PC-3 (cell line): ENCODE data around the gene TPST2. TPM values are rescaled to one million over a fixed set of nuclear protein-coding genes. Genes with fewer than 3 reads are reported as not detected.

Experiments used
- ATAC-seq: fragments of 200-7000 bp; cut with Tn5 transposase; 2 replicates; pipeline ENCODE4 v1.9.1; 2020; ENCODE audit warnings: mild to moderate bottlenecking, moderate library complexity
- BruUV-seq: library from RNA; stranded (reverse); fragments of 400-500 nt; replicated peaks from 2 replicates; lab custom pipeline; 2021; lab: Mats Ljungman, UMichigan
- CTCF ChIA-PET: fragments of 300-600 bp; sonication (Branson Sonifier 250); formaldehyde crosslinking; loops from one replicate; lab custom pipeline; 2022; ENCODE audit warnings: antibody characterized with exemption; lab: Charles Lee
- POLR2A ChIA-PET: fragments of 300-600 bp; sonication (Branson Sonifier 250); formaldehyde crosslinking; loops from one replicate; lab custom pipeline; 2022; ENCODE audit warnings: antibody characterized with exemption; ENCODE audit not compliant: unreplicated experiment; lab: Charles Lee
- DNase-seq: peaks from one replicate; pipeline ENCODE4 v3.0.0-alpha.2; 2015
- H2AFZ ChIP-seq: fragments of 300-600 bp; sonication (generic); 2 replicates; pipeline ENCODE4 v1.6.0; 2016; ENCODE audit warnings: antibody characterized with exemption, low read length
- H3F3A ChIP-seq: fragments of 300-600 bp; sonication (generic); one replicate; pipeline ENCODE4 v1.6.0; 2017; ENCODE audit warnings: antibody characterized with exemption, low read length, control low read depth, mild to moderate bottlenecking; ENCODE audit not compliant: unreplicated experiment
- H3K27ac ChIP-seq: fragments of 300-600 bp; sonication (generic); 2 replicates; pipeline ENCODE4 v1.5.1; 2016; ENCODE audit warnings: mild to moderate bottlenecking, low read length
- H3K27me3 ChIP-seq: fragments of 300-600 bp; sonication (generic); 2 replicates; pipeline ENCODE4 v1.6.1; 2016; ENCODE audit warnings: low read length, mixed read lengths
- H3K36me3 ChIP-seq: fragments of 300-600 bp; sonication (generic); 2 replicates; pipeline ENCODE4 v1.6.1; 2016; ENCODE audit warnings: low read depth, mixed run types, low read length, mixed read lengths
- H3K4me1 ChIP-seq: fragments of 300-600 bp; sonication (generic); 2 replicates; pipeline ENCODE4 v1.5.1; 2016; ENCODE audit warnings: low read length; ENCODE audit not compliant: insufficient read depth
- H3K4me2 ChIP-seq: fragments of 300-600 bp; sonication (generic); 2 replicates; pipeline ENCODE4 v1.6.0; 2016; ENCODE audit warnings: low read length
- H3K4me3 ChIP-seq: fragments of 300-600 bp; sonication (generic); 2 replicates; pipeline ENCODE4 v1.5.1; 2016; ENCODE audit warnings: mild to moderate bottlenecking, low read length, mixed read lengths
- H3K79me2 ChIP-seq: fragments of 300-600 bp; sonication (generic); 2 replicates; pipeline ENCODE4 v1.6.1; 2017; ENCODE audit warnings: low read length, mixed read lengths
- H3K9ac ChIP-seq: fragments of 300-600 bp; sonication (generic); 2 replicates; pipeline ENCODE4 v1.6.0; 2016; ENCODE audit warnings: mild to moderate bottlenecking, low read length
- H3K9me2 ChIP-seq: fragments of 300-600 bp; sonication (generic); replicated peaks from 2 replicates; pipeline ENCODE4 v1.6.1; 2016; ENCODE audit warnings: mixed run types, low read length, mixed read lengths
- H3K9me3 ChIP-seq: fragments of 300-600 bp; sonication (generic); 2 replicates; pipeline ENCODE4 v1.6.1; 2016; ENCODE audit warnings: low read length, mixed read lengths
- H4K20me1 ChIP-seq: fragments of 300-600 bp; sonication (generic); 2 replicates; pipeline ENCODE4 v1.6.1; 2016; ENCODE audit warnings: low read length, mixed read lengths
- CTCF ChIP-seq: fragments of 300-600 bp; sonication (generic); conservative IDR thresholded peaks from 2 replicates; pipeline ENCODE4 v1.5.1; 2017; ENCODE audit warnings: antibody characterized with exemption, low read depth, mild to moderate bottlenecking, low read length
- EZH2 ChIP-seq: fragments of 300-600 bp; sonication (generic); IDR thresholded peaks from one replicate; pipeline ENCODE4 v1.6.1; 2017; ENCODE audit warnings: antibody characterized with exemption, mild to moderate bottlenecking, low read length; ENCODE audit not compliant: unreplicated experiment
- EZH2phosphoT487 ChIP-seq: fragments of 300-600 bp; sonication (generic); IDR thresholded peaks from 2 replicates; pipeline ENCODE4 v1.6.1; 2018; ENCODE audit warnings: mild to moderate bottlenecking, antibody characterized with exemption, low read length, borderline replicate concordance
- intact Hi-C: fragments of 100-400 bp; cut with micrococcal nuclease; formaldehyde crosslinking; loops from 2 replicates; pipeline ENCODE4 v1.9.0; 2023
- total RNA-seq: library from RNA; depleted of rRNA; stranded (reverse); fragments of >200 nt; gene quantifications from 2 replicates; pipeline ENCODE4 v1.2.3, GENCODE V29; 2014

The TPST2 gene
- total RNA-seq, 1 experiment from 2014 or later: 8.1 TPM

GRCh38 chr22:26564672-26565071 is 25.3 kb downstream of the TPST2 start:
- H3K4me1 ChIP-seq: no peaks in the 10 kb centered on the region
- intact Hi-C loops: no loop called here
- H2AFZ ChIP-seq: no peak overlapping the region
- DNase-seq (no peak), ATAC-seq (no peak)
- no TSS peak for BruUV-seq
- TF ChIP-seq CTCF: no peak
- TF ChIP-seq EZH2: no peak
- TF ChIP-seq EZH2phosphoT487: no peak
- H3K79me2 ChIP-seq: no peaks in the 10 kb centered on the region
- no peaks in the 10 kb centered on the region for H3K27me3 ChIP-seq
- H3K9me2 ChIP-seq: no peaks in the 10 kb centered on the region
- H3K4me3 ChIP-seq: no peak overlapping the region
- H3K4me2 ChIP-seq: no peak overlapping the region
- no peak overlapping the region for H3K9ac ChIP-seq
- ChIA-PET POLR2A (no interaction called here), CTCF (interaction anchor here (0.6 kb wide), 1 partner anchor 77 kb away, joined by 8 read pairs; no protein-coding TSS in a partner anchor)
- H4K20me1 ChIP-seq: no peaks in the 10 kb centered on the region
- no peak overlapping the region for H3K27ac ChIP-seq
- no peaks in the 10 kb centered on the region for H3K36me3 ChIP-seq
- no peaks in the 10 kb centered on the region for H3F3A ChIP-seq
- no peaks in the 10 kb centered on the region for H3K9me3 ChIP-seq

GRCh38 chr22:26564181-26564580 is 25.8 kb downstream of the TPST2 start:
- H3K9me2 ChIP-seq: no peaks in the 10 kb centered on the region
- H3K4me1 ChIP-seq: no peaks in the 10 kb centered on the region
- H3K9me3 ChIP-seq: no peaks in the 10 kb centered on the region
- no peak overlapping the region for H3K9ac ChIP-seq
- no peak overlapping the region for H3K27ac ChIP-seq
- no peaks in the 10 kb centered on the region for H3K36me3 ChIP-seq
- H3F3A ChIP-seq: no peaks in the 10 kb centered on the region
- no peak for TF ChIP-seq CTCF
- TF ChIP-seq EZH2: no peak
- TF ChIP-seq EZH2phosphoT487: no peak
- DNase-seq (no peak), ATAC-seq (no peak)
- no peak overlapping the region for H2AFZ ChIP-seq
- BruUV-seq: no TSS peak
- H3K4me3 ChIP-seq: no peak overlapping the region
- ChIA-PET POLR2A (no interaction called here), CTCF (interaction anchor here (0.7 kb wide), 1 partner anchor 18 kb away, joined by 3 read pairs; no protein-coding TSS in a partner anchor)
- H3K4me2 ChIP-seq: no peak overlapping the region
- no peaks in the 10 kb centered on the region for H3K27me3 ChIP-seq
- intact Hi-C loops: no loop called here
- no peaks in the 10 kb centered on the region for H3K79me2 ChIP-seq
- H4K20me1 ChIP-seq: no peaks in the 10 kb centered on the region

- Histone ChIP-seq H3K9ac (no peak overlapping the region), H3K4me1 (no peaks in the 10 kb centered on the region), H3K27me3 (no peaks in the 10 kb centered on the region), H3K36me3 (no peaks in the 10 kb centered on the region), H3K9me3 (no peaks in the 10 kb centered on the region), H2AFZ (no peak overlapping the region), H3F3A (no peaks in the 10 kb centered on the region), H3K27ac (no peak overlapping the region), H4K20me1 (no peaks in the 10 kb centered on the region), H3K4me3 (no peak overlapping the region), H3K79me2 (no peaks in the 10 kb centered on the region), H3K4me2 (no peak overlapping the region), H3K9me2 (no peaks in the 10 kb centered on the region)
- TF ChIP-seq EZH2: no peak
- TF ChIP-seq CTCF: peak; percentile 21; the same call in 1 of the 2 replicates
- no peak for ATAC-seq
- CTCF ChIA-PET: no interaction called here
- intact Hi-C loops: no loop called here
- BruUV-seq: no TSS peak
- no peak for DNase-seq
- POLR2A ChIA-PET: no interaction called here
These were observed 26.9 kb downstream of the TPST2 start for GRCh38 chr22:26563022-26563421.
